Amniotic epithelial cell (primary cell): Measurements from ENCODE around the gene TBC1D25.

Experiments
- DNase-seq: peaks from one replicate; pipeline ENCODE4 v3.0.0-alpha.2; 2010; ENCODE audit warnings: low read depth

The TBC1D25 gene

DNA sequence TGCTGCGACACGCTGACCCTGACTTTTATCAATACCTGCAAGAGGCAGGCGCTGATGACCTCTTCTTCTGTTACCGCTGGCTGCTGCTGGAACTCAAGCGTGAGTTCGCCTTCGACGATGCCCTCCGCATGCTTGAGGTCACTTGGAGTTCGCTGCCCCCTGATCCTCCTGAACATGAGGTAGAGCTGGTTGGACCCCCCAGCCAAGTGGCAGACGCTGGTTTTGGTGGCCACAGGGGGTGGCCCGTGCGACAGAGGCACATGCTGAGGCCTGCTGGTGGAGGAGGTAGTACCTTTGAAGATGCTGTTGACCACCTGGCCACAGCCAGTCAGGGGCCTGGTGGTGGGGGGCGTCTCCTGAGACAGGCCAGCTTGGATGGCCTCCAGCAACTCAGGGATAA is 20.5 kb downstream of the TBC1D25 start:
- DNase-seq = no peak

DNA sequence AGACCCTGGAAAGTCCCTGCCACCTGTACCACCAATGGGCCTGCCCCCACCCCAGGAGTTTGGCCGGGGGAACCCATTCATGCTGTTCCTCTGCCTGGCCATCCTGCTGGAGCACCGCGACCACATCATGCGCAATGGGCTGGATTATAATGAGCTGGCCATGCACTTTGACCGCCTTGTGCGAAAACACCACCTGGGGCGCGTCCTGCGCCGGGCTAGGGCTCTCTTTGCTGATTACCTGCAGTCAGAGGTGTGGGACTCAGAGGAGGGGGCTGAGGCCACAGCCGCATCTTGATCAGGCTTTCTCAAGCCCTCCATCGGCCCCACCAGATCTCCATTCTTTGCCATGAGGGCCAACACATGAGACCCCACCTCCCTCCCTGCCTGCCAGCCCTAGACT is 21.2 kb downstream of the TBC1D25 start:
- DNase-seq = no peak

DNA sequence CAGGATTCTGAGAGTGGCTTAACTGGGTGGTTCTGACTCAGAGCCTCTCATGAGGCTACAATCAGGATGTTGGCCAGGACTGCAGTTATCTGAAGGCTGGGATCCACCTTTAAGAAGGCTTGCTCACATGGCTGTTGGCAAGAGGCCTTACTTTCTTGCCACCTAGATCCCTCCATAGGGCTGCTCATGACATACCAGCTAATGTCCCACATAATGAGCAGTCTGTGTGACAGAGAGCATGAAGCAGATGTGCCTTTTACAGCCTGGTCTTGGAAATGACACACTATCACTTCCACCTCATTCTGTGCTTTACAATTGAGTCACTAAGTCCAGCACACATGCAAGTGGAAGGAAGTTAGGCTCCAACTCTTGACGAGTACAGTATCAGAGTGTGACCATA is 30.4 kb downstream of the TBC1D25 start:
- peak; percentile 53 for DNase-seq

DNA sequence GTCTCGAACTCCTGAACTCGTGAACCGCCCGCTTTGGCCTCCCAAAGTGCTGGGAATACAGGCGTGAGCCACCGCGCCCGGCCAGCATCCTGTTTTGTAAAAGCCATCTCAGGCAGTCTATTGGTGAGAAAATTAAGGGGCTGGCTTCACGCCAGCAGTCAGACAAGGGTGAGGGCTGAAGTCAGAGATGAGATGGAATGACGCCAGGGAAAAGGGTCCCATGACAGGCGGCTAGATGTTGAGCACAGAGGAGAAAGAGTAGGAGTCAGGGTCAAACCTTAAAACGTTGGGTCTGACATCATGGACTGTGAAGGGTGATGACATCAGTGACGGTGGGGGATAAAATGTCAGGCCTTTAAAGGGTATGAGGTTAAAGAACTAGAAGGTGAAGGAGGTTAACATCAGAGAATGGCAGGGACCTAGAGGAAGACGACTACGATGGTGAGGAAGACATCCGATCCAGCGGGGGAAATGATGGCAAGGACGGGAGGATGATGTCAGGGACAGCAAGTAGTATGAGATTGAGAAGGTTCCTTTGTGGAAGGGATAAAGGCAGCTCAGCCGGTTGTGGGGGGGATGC is 34.3 kb downstream of the TBC1D25 start:
- DNase-seq = no peak

DNA sequence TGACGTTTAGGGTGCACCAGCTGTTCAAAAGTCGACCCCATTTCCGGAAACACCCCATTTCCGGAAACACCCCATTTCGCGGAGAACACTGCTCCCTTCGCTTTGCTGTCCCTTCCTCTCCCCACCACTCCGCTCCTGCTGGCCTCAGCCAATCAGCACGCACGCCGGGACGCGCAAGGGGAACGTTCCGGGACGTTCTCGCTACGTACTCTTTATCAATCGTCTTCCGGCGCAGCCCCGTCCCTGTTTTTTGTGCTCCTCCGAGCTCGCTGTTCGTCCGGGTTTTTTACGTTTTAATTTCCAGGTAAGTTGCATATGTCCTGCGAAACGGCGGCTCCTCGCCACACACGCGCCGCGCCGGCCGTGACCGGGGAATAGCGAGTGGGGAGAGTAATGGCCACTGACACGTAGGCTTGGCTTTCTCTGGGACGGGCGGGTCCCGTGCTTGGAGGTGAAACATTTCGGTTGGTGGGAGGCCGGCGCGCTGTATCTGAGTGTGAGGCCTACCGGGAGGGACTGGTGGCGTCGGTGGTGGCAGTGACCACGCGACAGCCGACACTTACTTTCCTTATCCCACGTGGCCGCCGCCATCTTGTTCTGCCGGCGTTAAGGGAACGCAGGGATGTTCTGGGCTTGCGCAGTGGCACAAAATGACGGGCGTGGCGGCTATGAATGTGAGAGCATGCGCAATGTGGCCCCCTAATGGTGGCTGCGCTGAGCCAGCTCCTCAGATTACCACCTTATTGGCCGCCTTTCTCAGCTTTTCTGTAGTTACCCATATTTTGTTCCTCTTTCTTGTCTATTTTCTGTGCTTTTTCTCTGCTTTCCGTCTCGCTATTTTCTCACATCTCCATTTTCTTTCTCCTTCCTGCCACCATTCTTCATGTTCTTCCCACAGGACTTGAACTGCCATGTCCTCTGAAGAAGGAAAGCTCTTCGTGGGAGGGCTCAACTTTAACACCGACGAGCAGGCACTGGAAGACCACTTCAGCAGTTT is 35.1 kb downstream of the TBC1D25 start, which contains the start of gene RBM3:
Gene RBM3 (plus strand): TSS at position 215 of the 997 bp plus-strand sequence. CDS start 697 bp downstream, at position 912.
- DNase-seq = peak; percentile 90

DNA sequence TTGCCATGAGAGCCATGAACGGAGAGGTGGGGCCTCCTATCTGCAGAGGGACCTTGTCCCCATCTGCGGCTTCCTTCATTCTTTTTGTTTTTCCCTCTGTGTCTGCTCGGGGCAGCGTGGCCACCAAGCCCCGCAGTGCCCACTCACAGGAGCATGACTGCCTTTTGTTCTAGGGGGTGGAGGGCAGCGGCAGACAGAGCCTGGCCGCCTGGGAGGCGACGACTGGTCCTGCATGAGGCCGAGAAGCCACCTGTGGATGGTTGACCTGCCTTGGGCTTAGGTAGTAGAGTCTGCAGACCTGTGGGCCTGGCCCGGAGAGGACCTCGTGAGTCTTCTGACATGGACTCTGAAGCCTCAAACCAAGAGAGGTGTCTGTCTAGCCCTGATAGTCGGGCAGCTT is 36.1 kb downstream of the TBC1D25 start:
- DNase-seq = no peak

DNA sequence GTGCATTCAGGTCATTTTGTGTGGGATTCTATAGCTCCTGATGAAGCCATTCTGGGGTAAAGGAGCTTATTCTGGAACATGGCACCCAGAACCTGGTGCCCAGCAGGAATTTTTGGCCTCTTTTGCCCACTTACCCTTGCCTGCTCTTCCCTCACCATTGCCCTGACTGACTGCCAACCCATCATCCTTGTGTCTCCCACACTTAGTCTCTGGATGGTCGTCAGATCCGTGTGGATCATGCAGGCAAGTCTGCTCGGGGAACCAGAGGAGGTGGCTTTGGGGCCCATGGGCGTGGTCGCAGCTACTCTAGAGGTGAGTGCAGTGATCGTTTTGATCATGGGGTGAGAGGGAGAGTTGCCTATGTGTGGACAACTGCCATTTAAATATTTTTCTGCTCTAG is 36.6 kb downstream of the TBC1D25 start:
- DNase-seq = no peak

DNA sequence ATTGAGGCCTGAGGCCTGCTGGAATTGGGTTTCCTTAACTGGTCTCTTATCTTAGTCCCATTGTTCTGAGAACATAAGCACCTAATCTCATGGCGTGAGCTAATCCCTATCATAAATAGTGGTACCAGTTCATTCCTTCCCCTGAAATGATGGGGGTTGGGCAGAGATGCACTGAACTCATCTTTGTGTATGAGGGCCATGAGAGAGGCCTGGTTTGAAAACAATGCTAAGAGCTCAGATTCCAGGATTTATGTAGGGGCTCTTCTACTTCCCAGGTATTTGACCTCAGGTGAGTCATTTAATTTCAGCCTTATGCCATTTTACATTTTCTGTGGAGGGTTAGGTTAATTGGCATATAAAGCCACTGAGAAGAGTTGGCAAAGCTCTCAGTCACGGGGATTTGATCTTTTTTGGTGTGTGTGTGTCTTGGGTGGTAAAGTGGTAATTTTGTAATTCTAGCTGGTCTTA is 39.2 kb downstream of the TBC1D25 start:
- peak; percentile 74 for DNase-seq

DNA sequence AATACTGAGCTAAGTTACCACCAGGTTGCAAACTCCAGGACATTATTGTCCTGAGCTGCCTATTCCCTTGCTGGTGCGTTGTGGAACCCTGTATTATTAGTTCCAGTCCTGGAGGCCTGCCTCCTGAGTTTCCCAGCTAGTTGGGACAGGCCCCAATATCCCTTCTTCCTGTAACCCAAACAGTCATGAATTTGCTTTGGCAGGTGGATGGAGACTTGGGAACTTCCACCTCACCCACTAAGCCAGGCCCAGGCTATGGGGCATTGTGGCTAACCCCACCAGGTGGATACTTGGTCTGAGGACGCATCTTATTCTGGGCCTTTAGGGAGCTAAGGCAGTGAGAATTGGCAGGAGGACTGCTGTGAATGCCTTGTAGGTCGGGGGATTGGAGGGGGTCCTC is 39.7 kb downstream of the TBC1D25 start:
- no peak for DNase-seq

DNA sequence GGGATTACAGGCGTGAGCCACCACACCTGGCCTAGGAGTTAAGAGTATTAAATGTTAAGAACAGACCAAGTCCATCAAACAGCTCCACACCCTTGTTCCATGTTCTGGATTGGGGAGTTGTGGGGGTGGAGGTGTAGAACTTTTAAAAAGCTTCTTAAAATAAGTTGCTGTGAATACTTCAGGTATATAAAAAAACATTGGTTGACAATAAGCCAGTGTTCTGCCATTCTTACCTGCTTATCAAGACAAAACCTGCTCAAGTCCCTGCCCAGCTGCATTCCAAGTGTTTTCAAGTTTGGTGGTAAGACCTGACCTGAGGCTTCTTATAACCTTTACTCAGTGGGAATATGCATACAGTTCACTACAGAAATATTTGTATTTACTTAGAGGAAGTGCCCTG is 41.1 kb downstream of the TBC1D25 start:
- no peak for DNase-seq

DNA sequence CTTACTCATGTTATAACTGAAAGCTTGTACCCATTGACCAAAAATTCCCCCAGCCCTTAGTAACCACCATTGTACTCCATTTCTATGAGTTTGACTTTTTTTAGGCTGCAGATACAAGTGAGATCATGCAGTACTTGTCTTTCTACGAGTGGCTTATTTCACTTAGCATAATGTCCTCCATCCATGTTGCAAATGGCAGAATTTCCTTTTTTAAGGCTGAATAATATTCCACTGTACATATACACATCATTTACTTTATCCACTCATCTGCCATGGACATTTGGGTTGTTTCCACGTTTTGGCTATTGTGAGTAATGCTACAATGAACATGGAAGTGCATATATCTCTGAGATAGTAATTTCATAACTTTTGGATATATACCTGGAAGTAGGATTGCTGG is 45.2 kb downstream of the TBC1D25 start:
- no peak for DNase-seq

DNA sequence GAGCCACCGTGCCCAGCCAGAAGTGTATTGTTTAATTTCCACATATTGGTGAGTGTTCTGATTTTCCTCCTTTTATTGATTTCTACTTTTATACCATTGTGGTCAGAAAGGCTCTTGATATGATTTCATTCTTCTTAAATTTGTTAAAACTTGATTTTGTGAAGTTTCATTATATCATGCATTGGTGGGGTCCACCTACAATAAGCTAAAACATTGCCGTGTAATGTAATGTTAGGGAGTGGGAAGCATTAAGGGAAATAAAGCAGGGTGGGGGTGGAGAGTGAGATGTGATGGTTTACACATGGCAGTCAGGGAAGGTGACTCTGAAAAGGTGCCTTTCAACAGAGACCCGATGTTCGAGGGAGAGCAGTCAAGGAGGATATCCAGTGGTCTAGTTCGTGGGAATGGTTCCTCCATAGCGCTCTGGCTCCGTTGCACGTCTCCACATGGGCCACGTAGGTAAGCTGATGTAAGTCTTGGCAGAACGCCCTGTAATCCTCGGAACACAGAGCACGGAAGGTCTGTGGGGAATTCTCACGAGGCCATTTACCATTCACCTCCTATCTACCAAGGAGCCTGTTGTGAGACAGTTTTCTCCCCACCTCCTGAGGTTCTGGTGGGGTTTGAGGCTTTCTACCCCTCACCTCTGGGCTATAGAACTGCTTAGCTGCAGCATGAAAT is 50.1 kb downstream of the TBC1D25 start:
- no peak for DNase-seq

DNA sequence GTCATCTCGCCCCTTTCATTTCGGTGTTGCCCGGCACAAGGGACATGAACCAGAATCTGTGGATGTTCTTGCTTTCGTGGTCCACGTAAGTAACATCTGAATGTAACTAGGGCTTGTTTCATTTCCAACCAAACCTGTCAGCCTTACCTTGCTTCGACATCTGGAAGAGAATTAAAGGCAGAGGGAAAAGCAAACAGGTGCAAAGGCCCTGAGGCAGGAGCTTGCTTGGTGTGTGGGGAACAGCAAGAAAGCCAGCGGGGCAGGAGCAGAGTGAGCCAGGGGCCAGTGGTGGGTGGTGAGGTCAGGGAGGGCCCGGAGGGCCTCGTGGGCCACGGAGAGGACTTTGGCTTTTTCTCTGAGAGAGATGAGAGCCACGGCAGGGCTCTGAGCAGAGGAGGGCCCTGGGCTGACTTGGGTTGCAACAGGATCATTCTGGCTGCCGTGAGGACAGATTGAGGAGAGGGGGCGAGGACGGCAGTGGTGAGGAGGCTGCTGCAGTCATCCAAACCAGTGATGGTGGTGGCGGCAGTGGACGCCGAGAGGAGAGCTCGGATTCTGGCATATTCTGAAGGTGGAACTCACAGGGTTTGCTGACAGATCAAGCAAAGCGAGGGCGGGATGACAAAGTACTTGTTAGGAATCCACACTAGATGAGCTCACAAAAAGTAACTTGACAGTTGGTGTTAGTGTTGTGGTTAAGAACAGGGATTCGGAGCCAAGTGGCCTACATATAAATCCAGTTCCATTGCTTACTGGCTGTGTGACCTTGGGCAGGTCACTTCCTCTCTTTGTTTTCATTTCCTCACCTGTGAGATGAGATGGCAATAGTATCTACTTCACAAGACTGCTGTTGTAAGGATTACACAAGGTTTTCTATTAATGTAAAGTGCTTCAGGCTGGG is 50.9 kb downstream of the TBC1D25 start:
- peak; percentile 64 for DNase-seq

DNA sequence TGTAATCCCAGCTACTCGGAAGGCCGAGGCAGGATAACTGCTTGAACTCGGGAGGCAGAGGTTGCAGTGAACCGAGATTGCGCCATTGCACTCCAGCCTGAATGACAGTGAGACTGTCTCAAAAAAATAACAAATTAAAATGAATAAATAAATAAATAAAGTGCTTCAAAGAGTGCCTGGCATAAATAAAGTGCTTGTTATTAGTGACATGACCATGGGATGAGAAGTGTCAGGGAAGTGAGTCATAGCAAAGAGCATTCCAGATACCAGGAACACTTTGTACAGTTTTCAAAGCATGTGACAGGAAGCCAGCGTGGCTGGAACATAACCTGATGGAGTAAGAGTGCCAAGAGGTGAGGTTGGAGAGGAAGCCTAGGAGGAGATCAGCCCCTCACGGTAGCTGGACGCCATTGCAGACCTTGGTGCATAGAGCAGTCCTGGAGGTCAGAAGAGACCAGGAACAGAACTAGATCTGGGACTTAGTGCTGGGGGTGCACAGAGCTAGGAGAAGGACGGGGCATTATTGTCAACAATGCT is 51.8 kb downstream of the TBC1D25 start:
- DNase-seq = peak; percentile 94

DNA sequence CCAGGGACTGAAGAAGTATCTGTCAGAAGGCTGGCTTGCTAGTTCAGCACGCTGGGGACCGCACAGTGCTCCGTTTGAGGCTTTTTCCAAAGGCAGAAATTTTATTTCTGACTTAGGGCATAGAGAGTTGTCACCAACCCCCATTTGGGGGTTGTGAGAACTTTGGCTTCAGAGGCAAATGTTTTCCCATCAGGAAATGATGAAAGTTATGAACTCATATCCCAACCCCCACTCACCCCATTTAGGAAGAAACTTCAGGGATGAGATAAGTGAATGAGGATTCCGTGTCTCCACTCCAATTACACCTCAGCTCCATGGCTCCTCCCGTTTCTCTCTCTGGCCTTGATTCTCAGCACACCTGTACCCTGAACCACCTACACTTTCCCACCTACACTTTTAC is 53.5 kb downstream of the TBC1D25 start:
- DNase-seq = no peak

DNA sequence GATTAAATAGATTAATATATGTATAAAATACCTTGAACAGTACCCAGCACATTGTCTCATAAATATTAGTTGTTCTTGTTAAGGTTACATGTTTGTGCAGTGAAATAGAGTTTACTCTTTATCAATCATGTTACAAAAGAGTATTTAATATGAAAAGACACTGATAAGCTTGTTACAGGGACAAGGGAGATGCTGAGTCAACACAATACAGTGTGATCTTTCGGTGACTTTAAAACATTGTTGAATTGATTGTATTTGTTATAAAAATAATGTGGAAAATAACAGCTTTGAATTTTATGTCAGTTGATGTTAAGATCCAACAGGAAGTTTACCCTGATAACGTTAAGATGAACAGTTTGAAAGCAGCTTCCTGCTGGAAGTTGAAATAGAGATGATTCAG is 56.4 kb downstream of the TBC1D25 start:
- DNase-seq = no peak

DNA sequence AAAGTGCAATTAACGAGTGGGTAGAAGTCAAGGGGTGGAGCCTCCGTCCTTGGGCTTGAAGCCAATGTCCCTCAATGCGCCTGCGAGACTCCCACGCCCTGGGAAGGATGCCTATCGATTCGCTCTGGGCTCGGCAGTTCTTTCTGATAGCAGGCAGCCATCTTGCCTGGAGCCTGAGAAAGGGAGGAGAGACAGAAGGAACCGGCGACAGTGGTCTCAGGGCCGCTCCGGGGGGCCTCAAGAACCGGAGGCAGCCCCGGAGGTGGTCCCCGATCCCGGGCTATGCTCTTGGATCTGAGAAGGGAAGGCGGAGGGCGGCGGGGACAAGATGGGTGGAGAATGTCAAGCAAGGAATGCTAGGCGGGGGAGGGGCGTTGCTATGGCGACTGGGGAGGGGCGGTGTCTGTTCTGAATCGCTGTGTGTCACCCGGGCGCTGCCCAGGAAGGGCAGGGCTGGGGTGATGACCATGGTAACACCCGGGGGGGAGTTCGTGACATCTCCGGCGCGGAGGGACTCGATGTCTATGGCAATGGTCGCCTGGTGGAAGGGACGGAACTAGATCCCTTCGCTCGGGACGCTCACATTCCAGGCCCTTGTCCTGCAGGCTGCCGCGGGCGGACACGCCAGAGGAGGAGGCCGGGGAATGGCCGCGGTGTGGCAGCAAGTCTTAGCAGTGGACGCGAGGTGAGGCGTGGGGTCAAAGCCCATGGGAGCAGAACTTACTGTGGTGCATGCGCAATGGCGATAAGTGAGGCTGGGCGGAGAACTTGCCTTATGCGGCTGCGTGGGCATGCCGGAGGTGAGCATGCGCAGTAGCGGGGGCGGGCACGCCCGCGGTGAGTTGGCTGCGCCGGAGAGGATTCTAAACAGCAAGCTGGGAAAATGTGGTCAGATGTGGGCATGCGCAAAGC is 58.1 kb downstream of the TBC1D25 start, which contains the start of gene WDR13:
Gene WDR13 (plus strand): TSS at position 140 of the 912 bp plus-strand sequence. CDS start 505 bp downstream, at position 645.
- DNase-seq = peak; percentile 91

DNA sequence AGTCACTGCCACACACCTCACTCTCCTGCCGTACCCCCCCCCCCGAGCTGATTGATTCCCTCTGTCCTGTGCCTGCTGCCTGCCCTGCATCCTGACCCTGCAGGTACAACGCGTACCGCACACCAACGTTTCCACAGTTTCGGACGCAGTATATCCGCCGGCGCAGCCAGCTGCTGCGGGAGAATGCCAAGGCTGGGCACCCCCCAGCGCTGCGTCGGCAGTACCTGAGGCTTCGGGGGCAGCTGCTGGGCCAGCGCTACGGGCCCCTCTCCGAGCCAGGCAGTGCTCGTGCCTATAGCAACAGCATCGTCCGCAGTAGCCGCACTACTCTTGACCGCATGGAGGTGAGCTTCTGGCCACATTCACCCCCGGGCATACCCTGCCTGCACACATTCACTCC is 59.1 kb downstream of the TBC1D25 start:
- no peak for DNase-seq

DNA sequence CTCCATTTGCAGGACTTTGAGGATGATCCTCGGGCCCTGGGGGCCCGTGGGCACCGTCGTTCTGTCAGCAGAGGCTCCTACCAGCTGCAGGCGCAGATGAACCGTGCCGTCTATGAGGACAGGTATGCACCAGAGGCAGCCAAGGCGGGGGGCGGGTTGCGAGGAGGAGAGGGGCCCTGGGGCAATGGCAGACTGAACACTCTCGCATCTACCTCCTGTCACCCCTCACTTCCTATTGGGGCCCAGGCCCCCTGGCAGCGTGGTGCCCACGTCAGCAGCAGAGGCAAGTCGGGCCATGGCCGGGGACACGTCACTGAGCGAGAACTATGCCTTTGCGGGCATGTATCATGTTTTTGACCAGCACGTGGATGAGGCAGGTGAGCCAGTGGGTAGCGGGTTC is 59.8 kb downstream of the TBC1D25 start:
- DNase-seq = no peak

DNA sequence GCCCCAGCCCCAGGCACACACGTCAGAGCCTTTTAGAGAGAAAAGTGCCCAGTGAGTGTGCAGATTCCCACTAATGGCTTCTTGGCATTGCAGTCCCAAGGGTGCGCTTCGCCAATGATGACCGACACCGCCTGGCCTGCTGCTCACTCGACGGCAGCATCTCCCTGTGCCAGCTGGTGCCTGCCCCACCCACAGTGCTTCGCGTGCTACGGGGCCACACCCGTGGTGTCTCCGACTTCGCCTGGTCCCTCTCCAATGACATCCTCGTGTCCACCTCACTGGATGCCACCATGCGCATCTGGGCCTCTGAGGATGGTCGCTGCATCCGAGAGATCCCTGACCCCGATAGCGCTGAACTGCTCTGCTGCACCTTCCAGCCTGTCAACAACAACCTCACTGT is 60.7 kb downstream of the TBC1D25 start:
- DNase-seq = no peak
